Uterus (tissue), 4 donors: ENCODE results near the gene PRKG1. TPM values are rescaled to one million over a fixed set of nuclear protein-coding genes. Genes with fewer than 3 reads are reported as not detected.
"Not testable (repeated sequence)": the region's sequence is repeated elsewhere in the genome, so short reads cannot be mapped to it uniquely, and the experiment has no call there.

ENCODE experiments used
- DNase-seq, 2 donors: peaks; one replicate each; pipeline ENCODE4 v3.0.0-alpha.2; 2019 to 2020
- H3K27ac ChIP-seq, 2 donors: fragments of 200-600 bp; sonication (generic); 1 replicate in 1 of 2; 2 replicates in 1 of 2; pipeline ENCODE4 v1.5.1; 2016 to 2018
- H3K27me3 ChIP-seq, 2 donors: fragments of 200-600 bp; sonication (generic); one replicate each; pipeline ENCODE4 v1.5.1; 2018 to 2019; ENCODE audit warnings: control low read depth in 1 of 2
- H3K36me3 ChIP-seq, 2 donors: fragments of 200-600 bp; sonication (generic); one replicate each; pipeline ENCODE4 v1.5.1; 2019; ENCODE audit warnings: control low read depth in 1 of 2
- H3K4me1 ChIP-seq, 2 donors: fragments of 200-600 bp; sonication (generic); one replicate each; pipeline ENCODE4 v1.5.1; 2018 to 2019; ENCODE audit warnings: control low read depth in 1 of 2
- H3K4me3 ChIP-seq, 2 donors: fragments of 200-600 bp; sonication (generic); 1 replicate in 1 of 2; 2 replicates in 1 of 2; pipeline ENCODE4 v1.5.1; 2018 to 2019; ENCODE audit warnings: mild to moderate bottlenecking in 1 of 2
- H3K9me3 ChIP-seq, 2 donors: fragments of 200-600 bp; sonication (generic); one replicate each; pipeline ENCODE4 v1.5.1; 2019; ENCODE audit warnings: control low read depth in 1 of 2
- POLR2A ChIP-seq, 2 donors: fragments of 450-650 bp; IDR thresholded peaks; one replicate each; pipeline ENCODE4 v1.6.1; 2016; ENCODE audit warnings: antibody characterized with exemption in 2 of 2, mild to moderate bottlenecking in 1 of 2, moderate library complexity in 1 of 2
- intact Hi-C: fragments of 100-400 bp; cut with DNase I; formaldehyde crosslinking; loops from one replicate; pipeline ENCODE4 v1.15.1; 2023; ENCODE audit warnings: low total_unique reads
- total RNA-seq, 4 donors: library from RNA; depleted of rRNA in 3 of 4; stranded (reverse); fragments of >200 nt in 3 of 4; gene quantifications; one replicate each; pipeline versions ENCODE4 v1.1.0 to v1.2.4, GENCODE V29; 2014 to 2023
- TF ChIP-seq, protein P1 (sequence below), 4 experiments: fragments of 200-600 bp in 2 of 4; fragments of 450-650 bp in 2 of 4; sonication (generic) in 2 of 4; IDR thresholded peaks; one replicate each; pipeline ENCODE4 v1.5.1; 2016 to 2019; ENCODE audit warnings: antibody characterized with exemption in 4 of 4, mild to moderate bottlenecking in 2 of 4, moderate library complexity in 1 of 4
- donor health status: DM: yes; HTN: yes; CAD: no.

PRKG1 gene
- total RNA-seq, 4 donors from 2014 or later, result 32.4 to 136 (median 69.6) TPM

DNA sequence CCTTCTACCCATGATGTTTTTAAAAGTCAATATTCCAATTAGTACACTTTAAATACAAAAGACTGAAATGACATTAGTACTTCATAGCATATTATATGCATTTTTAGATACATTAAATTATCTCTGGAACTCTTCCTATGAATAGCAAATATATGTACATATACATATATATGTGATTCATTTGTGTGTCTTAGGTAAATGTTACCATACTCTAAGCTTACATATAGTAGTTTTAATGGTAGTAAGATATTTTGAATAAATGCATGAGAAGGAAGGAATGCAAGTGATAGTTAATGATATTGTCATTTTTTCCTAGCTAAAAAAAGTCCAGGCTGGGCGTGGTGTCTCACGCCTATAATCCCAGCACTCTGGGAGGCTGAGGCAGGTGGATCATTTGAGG is 671.1 kb downstream of the PRKG1 start:
- TF ChIP-seq, protein P1, sequence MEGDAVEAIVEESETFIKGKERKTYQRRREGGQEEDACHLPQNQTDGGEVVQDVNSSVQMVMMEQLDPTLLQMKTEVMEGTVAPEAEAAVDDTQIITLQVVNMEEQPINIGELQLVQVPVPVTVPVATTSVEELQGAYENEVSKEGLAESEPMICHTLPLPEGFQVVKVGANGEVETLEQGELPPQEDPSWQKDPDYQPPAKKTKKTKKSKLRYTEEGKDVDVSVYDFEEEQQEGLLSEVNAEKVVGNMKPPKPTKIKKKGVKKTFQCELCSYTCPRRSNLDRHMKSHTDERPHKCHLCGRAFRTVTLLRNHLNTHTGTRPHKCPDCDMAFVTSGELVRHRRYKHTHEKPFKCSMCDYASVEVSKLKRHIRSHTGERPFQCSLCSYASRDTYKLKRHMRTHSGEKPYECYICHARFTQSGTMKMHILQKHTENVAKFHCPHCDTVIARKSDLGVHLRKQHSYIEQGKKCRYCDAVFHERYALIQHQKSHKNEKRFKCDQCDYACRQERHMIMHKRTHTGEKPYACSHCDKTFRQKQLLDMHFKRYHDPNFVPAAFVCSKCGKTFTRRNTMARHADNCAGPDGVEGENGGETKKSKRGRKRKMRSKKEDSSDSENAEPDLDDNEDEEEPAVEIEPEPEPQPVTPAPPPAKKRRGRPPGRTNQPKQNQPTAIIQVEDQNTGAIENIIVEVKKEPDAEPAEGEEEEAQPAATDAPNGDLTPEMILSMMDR (IDR thresholded peaks at IDR 0.05), result no peak
- no peak for TF ChIP-seq POLR2A (IDR thresholded peaks at IDR 0.05)
- intact Hi-C loops, result no loop called here

DNA sequence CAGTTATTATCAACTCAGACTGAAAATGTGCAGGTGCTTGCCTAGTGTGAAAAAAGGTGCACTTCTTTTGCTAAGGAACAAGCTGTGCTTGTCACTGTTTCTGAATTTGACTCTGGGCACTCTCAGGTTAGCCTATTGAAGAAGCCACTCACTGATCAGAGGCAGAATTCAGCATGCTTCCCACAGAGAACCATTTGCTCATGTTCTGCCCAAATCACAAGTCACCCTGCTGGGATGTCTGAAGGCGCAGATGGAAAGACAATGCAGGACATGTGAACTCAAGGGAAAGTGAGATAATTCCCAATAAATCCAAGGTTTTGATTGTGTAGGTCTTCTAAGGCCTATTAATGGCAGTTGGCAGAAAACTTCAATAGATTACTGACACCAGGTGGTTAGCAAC is 672.9 kb downstream of the PRKG1 start:
- no peaks in the 10 kb centered on the region for H3K4me1 ChIP-seq
- no peak overlapping the region for H3K27ac ChIP-seq
- H3K9me3 ChIP-seq, result no peaks in the 10 kb centered on the region
- no peak overlapping the region for H3K4me3 ChIP-seq
- no peak for DNase-seq
- TF ChIP-seq, protein P1 (IDR thresholded peaks at IDR 0.05), result no peak
- TF ChIP-seq POLR2A (IDR thresholded peaks at IDR 0.05), result no peak
- H3K36me3 ChIP-seq, result no peaks in the 10 kb centered on the region
- no peaks in the 10 kb centered on the region for H3K27me3 ChIP-seq
- intact Hi-C loops, result no loop called here

More for the DNA sequence above, 671.1 kb downstream of the PRKG1 start:
- no peak for DNase-seq
- Histone ChIP-seq H3K4me3 (no peak overlapping the region), H3K9me3 (no peaks in the 10 kb centered on the region), H3K4me1 (no peaks in the 10 kb centered on the region), H3K36me3 (no peaks in the 10 kb centered on the region), H3K27me3 (no peaks in the 10 kb centered on the region), H3K27ac (no peak overlapping the region)

DNA sequence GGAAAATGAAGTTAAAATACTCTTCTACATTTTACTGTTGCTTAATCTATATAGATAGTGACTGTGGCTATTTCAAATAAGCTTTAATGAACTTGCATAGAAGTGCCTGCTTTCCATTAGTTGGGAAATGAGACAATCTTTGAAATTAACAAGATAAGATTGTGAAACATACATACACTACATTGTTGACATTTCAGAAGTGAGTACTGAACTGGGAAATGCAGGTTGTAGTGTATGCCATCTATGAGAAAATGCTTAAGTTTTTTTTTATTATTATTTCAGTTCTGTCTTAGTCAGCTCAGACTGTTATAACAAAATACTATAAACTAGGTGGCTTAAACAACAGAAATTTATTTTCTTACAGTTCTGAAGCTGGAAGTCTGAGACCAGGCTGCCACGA is 674.7 kb downstream of the PRKG1 start:
- H3K9me3 ChIP-seq, result no peaks in the 10 kb centered on the region
- DNase-seq, result no peak
- H3K36me3 ChIP-seq, result no peaks in the 10 kb centered on the region
- intact Hi-C loops, result no loop called here
- H3K4me1 ChIP-seq, result no peaks in the 10 kb centered on the region
- H3K4me3 ChIP-seq, result no peak overlapping the region
- H3K27me3 ChIP-seq, result no peaks in the 10 kb centered on the region
- no peak overlapping the region for H3K27ac ChIP-seq
- TF ChIP-seq, protein P1 (IDR thresholded peaks at IDR 0.05), result no peak
- no peak for TF ChIP-seq POLR2A (IDR thresholded peaks at IDR 0.05)

DNA sequence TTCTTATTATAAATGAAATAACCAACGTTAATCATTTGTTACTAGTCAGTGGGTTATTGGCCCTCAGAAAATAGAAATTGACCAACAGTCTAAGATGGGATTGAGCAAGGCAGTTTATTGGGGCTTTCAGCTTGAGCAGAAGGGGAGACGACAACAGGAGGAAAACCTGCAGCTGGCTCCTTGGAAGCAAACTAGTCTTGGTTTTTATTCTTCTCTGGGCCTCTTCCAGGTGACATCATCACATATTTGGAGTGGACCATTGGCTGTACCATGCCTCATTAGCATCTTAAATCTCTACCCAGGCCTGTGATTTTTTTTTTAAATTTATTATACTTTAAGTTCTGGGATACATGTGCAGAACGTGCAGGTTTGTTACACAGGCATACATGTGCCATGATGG is 684.1 kb downstream of the PRKG1 start:
- no peaks in the 10 kb centered on the region for H3K36me3 ChIP-seq
- no peak for DNase-seq
- H3K27ac ChIP-seq, result no peak overlapping the region
- H3K4me1 ChIP-seq, result no peaks in the 10 kb centered on the region
- TF ChIP-seq, protein P1 (IDR thresholded peaks at IDR 0.05), result no peak
- no peak for TF ChIP-seq POLR2A (IDR thresholded peaks at IDR 0.05)
- no peak overlapping the region for H3K4me3 ChIP-seq
- no peaks in the 10 kb centered on the region for H3K9me3 ChIP-seq
- intact Hi-C loops, result no loop called here
- H3K27me3 ChIP-seq, result no peaks in the 10 kb centered on the region

DNA sequence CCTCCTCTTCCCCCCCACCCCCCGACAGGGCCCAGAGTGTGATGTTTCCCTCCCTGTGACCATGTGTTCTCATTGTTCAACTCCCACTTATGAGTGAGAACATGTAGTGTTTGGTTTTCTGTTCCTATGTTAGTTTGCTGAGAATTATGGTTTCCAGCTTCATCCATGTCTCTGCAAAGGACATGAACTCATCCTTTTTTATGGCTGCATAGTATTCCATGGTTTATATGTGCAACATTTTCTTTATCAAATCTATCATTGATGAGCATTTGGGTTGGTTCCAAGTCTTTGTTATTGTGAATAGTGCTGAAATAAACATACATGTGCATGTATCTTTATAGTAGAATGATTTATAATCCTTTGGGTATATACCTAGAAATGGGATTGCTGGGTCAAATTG is 684.6 kb downstream of the PRKG1 start:
- H3K4me1 ChIP-seq, intact Hi-C loops, H3K27me3 ChIP-seq, H3K36me3 ChIP-seq, H3K27ac ChIP-seq, DNase-seq, H3K9me3 ChIP-seq, H3K4me3 ChIP-seq: not testable (repeated sequence)

DNA sequence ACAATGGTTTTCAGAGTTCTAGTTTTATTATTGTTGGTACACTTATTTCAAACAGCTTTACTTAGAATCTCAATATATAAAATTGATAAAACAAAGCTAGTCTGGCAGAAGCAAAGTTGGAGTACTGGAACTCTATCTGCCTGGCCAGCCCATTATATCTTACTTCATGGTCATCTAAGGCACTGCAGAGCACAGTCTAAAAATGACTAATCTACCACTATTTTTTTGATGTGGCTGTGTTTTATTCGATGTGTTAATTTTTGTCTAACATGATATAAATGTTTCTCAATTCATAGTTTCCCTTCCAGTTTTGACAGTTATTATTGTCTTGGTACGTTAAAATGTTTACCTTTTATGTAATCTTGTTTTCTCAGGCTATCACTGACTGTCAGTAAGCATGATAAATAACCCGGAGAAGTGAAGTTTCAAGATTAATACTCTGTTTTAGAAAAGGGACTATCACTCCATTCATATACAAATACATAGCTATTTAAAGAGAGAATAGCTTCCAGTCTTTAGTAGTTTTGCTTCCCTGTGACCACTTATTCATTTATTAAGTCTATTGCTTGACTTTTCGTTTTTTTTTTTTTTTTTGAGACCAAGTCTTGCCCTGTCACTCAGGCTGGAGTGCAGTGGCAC is 685.7 kb downstream of the PRKG1 start:
- no peaks in the 10 kb centered on the region for H3K4me1 ChIP-seq
- H3K36me3 ChIP-seq, result no peaks in the 10 kb centered on the region
- TF ChIP-seq, protein P1 (IDR thresholded peaks at IDR 0.05), result no peak
- no peak for TF ChIP-seq POLR2A (IDR thresholded peaks at IDR 0.05)
- DNase-seq, result no peak
- H3K27me3 ChIP-seq, result no peaks in the 10 kb centered on the region
- intact Hi-C loops, result no loop called here
- H3K9me3 ChIP-seq, result no peaks in the 10 kb centered on the region
- H3K4me3 ChIP-seq, result no peak overlapping the region
- H3K27ac ChIP-seq, result no peak overlapping the region
